Stimulated activated CD8-positive, alpha-beta memory T cell treated with anti-CD3 and anti-CD28 coated beads, Interleukin-4, amount 100 ng/mL, for 1 hour (primary cell): ENCODE results near the gene FRMD3.
A peak's percentile ranks its signal among the peaks of the same experiment; 100 is the strongest.

Experiments used
- DNase-seq, 2 donors: peaks; one replicate each; pipeline ENCODE4 v3.0.0-alpha.2; 2020; ENCODE audit warnings: low read depth in 2 of 2, low spot score in 1 of 2

The FRMD3 gene

GRCh38 chr9:83340451-83340850 lies 197.8 kb downstream of the FRMD3 start:
- DNase-seq = no peak

DNA sequence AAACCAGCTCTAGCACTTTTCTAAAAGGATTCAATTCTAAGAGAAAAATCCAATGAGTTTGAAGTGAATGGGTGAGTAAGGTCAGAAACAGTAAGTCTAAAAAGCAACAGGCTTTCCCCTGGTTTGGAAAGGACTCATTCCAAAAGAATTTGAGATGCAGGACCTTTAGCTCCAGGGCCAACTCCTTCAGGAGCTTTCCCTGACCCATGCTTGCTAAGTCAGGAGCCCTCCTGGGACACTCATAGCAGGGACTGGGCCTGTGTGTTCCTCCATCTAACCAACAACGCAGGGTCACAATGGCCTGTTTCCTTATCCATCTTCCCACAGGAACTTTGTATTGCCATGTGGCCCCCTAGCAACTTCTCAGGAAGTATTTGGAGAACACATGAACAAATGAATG lies 198.8 kb downstream of the FRMD3 start:
- no peak for DNase-seq

- DNase-seq = no peak
Measured at GRCh38 chr9:83336706-83337105, 201.5 kb downstream of the FRMD3 start.

DNA sequence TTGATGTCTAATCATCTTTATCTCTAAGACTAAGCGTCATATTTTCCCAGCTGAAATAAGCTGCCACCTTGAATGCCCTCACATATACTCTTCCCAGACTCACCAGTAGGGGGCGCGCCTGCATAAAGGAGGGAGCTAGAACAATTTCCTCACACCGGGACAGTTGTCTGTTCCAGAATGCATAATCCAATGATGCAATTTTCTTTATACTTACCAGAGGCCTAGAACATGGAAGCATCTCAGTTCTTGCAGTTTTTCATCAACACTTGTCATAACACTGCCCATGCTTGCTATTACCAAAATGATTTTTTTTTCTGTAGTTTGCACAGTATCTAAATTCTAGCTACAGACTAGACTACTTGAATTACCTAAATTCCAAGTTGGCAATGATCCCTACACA lies 203.9 kb downstream of the FRMD3 start:
- DNase-seq = peak; percentile 28 to 38

- DNase-seq = no peak
Measured at GRCh38 chr9:83330207-83331196, 207.7 kb downstream of the FRMD3 start.

DNA sequence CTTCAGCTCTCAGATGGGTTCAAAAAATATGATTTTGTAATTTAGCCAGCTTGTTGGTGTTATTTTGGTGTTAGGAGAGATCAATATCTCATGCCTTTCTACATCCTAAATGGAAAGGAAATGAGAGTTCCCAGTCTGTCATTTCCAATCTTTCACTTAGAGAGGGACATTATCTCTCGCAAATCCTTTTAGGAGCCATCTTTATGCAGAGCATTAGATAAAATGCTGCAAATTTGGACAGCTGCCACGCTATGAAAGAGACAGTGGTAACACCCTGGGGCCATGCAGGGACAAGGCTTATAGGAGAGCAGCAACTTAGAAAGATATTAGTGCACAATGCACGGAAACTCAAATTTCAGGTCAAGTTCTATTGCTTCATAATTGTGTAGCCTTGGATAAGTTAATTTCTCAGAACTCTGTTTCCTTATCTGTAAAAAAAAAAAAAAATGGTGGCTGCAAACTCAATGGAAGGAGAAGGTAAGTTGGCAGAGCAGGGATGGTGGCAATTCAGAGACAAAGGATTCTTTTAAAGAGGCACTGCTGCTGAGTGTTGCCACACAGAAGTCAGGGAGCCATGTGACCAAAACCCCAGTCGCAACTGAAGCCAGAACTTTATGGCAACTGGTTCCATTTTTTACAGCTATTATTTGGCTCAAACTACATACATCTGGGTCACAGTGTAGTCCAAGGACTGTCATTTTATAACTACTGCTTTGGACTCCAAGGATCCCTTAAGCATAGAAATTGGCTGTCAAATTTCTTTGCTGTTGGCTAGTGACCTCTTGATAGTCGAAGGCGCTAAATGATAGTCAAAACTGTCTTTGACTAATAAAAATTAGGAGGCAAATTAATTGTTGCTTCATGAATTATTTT lies 210.2 kb downstream of the FRMD3 start:
- DNase-seq = no peak

DNA sequence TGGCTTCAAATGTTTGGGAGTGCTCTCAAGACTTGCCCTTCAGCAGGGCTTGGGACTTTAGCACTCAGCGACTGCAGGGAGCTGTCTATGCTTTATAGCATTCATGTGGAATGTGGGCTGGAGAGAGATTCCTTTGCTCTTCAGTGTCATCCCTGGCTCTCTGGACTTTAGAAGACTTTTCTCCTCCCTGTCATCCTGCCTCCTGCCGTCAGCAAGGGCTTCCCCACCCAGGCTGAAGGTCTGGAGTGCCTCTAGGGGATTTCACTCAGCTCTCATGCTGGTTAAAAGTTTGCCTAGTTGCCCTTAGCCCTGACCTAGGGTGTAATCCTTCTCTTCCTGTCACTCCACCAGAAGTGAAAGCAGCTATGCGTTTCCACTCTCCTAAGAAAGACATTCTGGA lies 210.9 kb downstream of the FRMD3 start:
- DNase-seq = no peak

GRCh38 chr9:83323148-83323547 lies 215.1 kb downstream of the FRMD3 start:
- no peak for DNase-seq

DNA sequence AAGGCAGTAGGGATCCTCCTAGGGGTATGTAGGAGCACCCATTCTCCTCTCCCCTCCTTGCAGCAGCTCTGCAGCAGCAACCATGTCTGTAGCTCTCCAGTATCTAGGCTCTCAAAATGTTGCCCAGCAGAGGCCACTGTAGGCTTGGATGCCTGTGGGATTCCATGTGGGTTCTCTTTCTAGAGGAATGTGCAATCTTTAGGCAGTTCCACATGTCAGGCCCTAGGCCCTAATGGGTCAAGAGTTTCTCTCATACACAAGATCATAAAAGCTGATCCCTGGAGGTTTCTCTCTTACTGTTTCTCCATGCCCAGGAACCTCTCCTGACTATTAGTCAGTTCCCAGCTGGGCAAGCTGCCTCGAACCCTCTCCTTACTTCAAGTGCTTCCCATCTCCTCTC lies 215.8 kb downstream of the FRMD3 start:
- no peak for DNase-seq

DNA sequence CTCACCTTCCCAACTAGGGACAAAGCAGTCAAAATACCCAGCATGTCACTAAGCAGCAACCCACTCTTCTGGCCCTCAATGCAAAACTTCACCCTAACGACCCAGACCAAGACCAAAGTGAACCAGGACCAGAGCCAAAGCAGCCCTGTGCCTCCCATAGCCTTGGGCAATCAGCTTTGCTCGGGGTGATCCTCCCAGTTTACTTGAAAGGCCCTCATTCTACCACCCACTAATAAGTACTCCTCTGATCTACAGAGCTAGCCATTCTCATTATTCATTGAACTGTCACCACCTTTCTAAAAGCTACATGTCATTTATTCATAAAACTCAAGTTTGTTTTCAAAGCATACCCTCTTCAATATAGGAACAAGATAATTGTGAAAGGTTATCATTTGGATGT lies 221.0 kb downstream of the FRMD3 start:
- DNase-seq = no peak

DNA sequence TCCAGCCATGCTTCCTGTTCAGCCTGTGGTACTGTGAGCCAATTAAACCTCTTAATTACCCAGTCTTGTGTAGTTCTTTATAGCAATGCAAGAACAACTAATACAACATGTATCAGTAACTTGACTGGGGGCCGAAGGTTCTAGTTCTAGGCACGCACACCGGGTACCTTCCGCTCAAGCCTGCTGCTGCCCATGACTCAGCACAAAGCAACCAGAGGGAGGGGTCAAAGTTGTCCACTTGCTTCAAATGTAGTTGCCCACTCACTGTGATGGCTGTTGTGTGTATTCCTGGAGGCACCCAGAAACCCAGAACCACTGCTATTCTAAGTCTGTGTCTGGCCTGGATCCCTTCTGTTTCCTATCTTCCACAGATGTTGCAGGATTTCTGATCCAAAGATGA lies 222.6 kb downstream of the FRMD3 start:
- no peak for DNase-seq

DNA sequence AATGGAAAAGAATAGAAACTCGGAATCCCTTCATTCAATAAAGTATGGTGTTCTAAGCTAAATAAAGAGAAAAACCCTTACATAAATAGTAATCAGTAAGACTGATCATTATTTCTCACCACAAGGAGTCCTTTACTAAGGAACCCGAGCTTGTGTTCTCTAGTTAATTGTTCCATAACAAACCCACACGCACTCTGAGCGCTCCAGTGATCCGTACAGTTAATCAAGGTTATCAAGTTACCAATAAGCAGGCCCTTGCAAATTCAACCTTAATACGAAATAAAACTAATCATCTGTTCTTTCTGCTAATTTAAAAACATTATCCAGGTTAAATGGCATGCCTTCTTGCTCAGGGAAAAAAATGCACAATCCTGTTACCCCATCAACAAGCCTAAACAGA lies 224.4 kb downstream of the FRMD3 start:
- DNase-seq = no peak

- DNase-seq = no peak
Measured at GRCh38 chr9:83312537-83312936, 225.7 kb downstream of the FRMD3 start.

- DNase-seq = no peak
Measured at GRCh38 chr9:83307066-83307724, 231.0 kb downstream of the FRMD3 start.

DNA sequence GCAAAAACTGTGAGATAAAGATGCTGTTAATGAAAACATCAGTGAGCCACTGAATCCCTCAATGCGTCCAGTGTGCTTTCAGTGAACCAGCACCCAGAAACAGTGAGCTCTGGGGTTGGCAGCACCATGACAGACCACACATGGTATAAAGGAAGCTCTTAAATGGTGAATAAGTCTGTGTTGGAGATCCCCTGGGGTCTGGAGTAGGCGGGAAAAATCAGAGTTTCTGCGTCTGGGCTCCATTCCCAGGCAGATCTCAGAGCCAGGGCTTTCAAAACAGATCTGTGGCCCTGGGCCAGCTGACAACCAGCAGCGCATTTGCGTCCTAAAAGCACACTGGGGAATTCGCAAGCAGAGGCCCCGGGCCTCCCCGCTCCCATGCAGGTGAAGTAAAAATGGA lies 233.5 kb downstream of the FRMD3 start:
- DNase-seq = no peak

DNA sequence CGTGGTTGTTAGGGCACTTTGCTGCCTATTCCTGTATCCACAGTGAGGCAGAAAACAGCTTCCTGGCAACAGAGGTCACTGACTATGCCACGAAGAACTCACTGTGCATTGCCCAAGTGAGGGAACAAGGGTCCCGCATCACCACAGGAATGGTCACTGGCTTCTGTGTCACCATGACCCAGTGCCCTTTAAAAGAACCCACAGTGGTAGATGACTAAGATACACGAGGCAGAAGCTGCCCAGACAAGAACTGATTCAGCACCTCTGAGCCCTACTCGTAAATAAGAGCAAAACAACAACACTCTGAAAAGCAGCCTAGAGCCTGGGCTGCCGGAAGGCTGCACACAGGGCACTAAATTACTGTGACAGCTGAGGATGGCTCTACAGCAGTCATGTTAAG lies 238.6 kb downstream of the FRMD3 start:
- no peak for DNase-seq

- DNase-seq = no peak
Measured at GRCh38 chr9:83299094-83299493, 239.1 kb downstream of the FRMD3 start.

GRCh38 chr9:83296123-83296522 lies 242.1 kb downstream of the FRMD3 start:
- no peak for DNase-seq

GRCh38 chr9:83294816-83295215 lies 243.4 kb downstream of the FRMD3 start:
- DNase-seq = no peak

DNA sequence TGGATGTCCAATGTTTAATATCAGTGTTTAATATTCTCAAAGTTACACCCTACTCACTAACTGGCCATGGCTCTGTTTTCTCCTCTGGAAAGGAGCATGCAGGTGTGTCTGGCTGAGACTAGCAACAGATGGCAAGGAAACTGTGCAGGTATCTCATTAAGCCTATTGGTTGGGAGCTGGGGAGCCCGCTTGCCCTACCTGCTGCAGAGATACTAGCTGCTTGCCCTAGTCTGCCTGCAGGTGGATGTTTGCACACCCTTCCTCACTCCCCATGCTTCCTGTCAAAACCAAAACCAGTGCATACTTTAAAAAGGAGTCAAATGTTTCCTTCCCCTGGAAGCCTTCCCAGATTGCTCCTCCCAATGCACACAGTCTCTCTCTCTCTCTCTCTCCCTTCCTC lies 247.0 kb downstream of the FRMD3 start:
- DNase-seq = no peak

- DNase-seq = no peak
Measured at GRCh38 chr9:83290692-83291091, 247.5 kb downstream of the FRMD3 start.

DNA sequence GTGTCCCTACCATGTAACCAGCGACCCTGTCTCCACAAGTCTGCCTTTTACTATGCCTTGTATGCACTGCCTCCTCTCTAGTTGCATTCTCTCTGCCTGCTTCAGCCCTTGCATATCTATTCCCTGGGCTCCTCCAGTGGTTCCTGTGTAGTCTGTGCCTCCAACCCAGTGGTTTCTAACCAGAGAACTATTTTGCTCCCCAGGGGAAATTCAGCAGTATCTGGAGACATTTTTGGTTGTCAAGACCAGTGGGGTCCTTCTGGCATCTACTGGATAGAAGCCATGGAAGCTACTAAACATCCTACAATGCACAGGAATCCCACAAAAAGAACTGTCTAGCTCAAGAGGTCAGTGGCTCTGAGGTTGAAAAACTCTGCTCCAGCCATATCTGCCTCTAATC lies 251.2 kb downstream of the FRMD3 start:
- no peak for DNase-seq
